K562 (cell line): ENCODE measurements around the gene ACER1. TPM values are rescaled to one million over a fixed set of nuclear protein-coding genes. Genes with fewer than 3 reads are reported as not detected.

ENCODE experiments used
- FOXK2 ChIP-seq, 2 experiments: fragments of 450-650 bp; IDR thresholded peaks in 1 of 2; conservative IDR thresholded peaks in 1 of 2; 2 replicates each; pipeline ENCODE4 v1.6.1; 2016; ENCODE audit warnings: low read depth in 2 of 2, mild to moderate bottlenecking in 1 of 2
- HIVEP1 ChIP-seq: fragments of 250-450 bp; sonication (Bioruptor Pico); IDR thresholded peaks from 2 replicates; pipeline ENCODE4 v1.4.0; 2020; ENCODE audit warnings: mild to moderate bottlenecking
- MYNN ChIP-seq, 2 experiments: sonication (generic); formaldehyde crosslinking in 1 of 2; IDR thresholded peaks; 2 replicates each; pipeline versions ENCODE4 v1.5.0 to v1.6.1; 2016 to 2020; ENCODE audit warnings: antibody characterized with exemption in 1 of 2, missing genetic modification reagents in 1 of 2
- PHTF2 ChIP-seq: fragments of 250-450 bp; sonication (Bioruptor Pico); IDR thresholded peaks from 2 replicates; pipeline ENCODE4 v1.5.0; 2021; ENCODE audit warnings: mild to moderate bottlenecking
- PRMT5 ChIP-seq: sonication (generic); formaldehyde crosslinking; IDR thresholded peaks from 2 replicates; pipeline ENCODE4 v1.5.0; 2020; ENCODE audit warnings: missing genetic modification reagents
- ZFPM2 ChIP-seq: fragments of 250-450 bp; sonication (Bioruptor Pico); IDR thresholded peaks from 2 replicates; pipeline ENCODE4 v1.5.1; 2022; ENCODE audit warnings: mild to moderate bottlenecking
- ZNF561 ChIP-seq: fragments of 450-650 bp; formaldehyde crosslinking; conservative IDR thresholded peaks from 2 replicates; pipeline ENCODE4 v1.4.0; 2020; ENCODE audit warnings: mild to moderate bottlenecking, moderate library complexity
- ZNF75A ChIP-seq: fragments of 450-650 bp; formaldehyde crosslinking; IDR thresholded peaks from 2 replicates; pipeline ENCODE4 v1.4.0; 2020; ENCODE audit warnings: mild to moderate bottlenecking
- ZNF76 ChIP-seq: fragments of 250-450 bp; sonication (Bioruptor Pico); IDR thresholded peaks from 2 replicates; pipeline ENCODE4 v1.4.0; 2020; ENCODE audit warnings: mild to moderate bottlenecking, moderate library complexity, borderline replicate concordance
- polyA plus RNA-seq, 8 experiments: library from polyadenylated mRNA; depleted of rRNA in 4 of 8; stranded (reverse) in 5 of 8; unstranded in 3 of 8; fragments of >200 nt; fragmentation: Nextera tagmentation in 2 of 8; fragmentation: Illumina TruSeq in 1 of 8; extraction: Ambion mirVana in 2 of 8; extraction: Trizol in 1 of 8; gene quantifications; 2 replicates each; pipeline versions ENCODE4 v1.2.1 to v1.2.3, GENCODE V29; 2011 to 2014; ENCODE audit warnings: inconsistent platforms in 1 of 8, missing spikeins in 1 of 8
- total RNA-seq, 7 experiments: library from RNA; depleted of rRNA in 6 of 7; stranded (reverse); fragments of >200 nt in 6 of 7; fragmentation: Illumina TruSeq in 2 of 7; extraction: Trizol in 2 of 7; gene quantifications; 2 replicates each; pipeline versions ENCODE4 v1.2.1 to v1.2.3, GENCODE V29; 2011 to 2021; ENCODE audit warnings: low replicate concordance in 1 of 7
- TF ChIP-seq, protein P1 (sequence below): fragments of 450-650 bp; IDR thresholded peaks from 2 replicates; pipeline ENCODE4 v1.6.1; 2016; ENCODE audit warnings: low read depth
- TF ChIP-seq, protein P2 (sequence below): fragments of 450-650 bp; IDR thresholded peaks from 2 replicates; pipeline ENCODE4 v1.6.1; 2017; ENCODE audit warnings: antibody characterized with exemption
- TF ChIP-seq, protein P3 (sequence below): fragments of 450-650 bp; formaldehyde crosslinking; IDR thresholded peaks from 2 replicates; pipeline ENCODE4 v1.4.0; 2020; ENCODE audit warnings: mild to moderate bottlenecking, moderate library complexity
- TF ChIP-seq, protein P4 (sequence below), 2 experiments: fragments of 200-800 bp in 1 of 2; sonication (Bioruptor generic) in 1 of 2; sonication (generic) in 1 of 2; formaldehyde crosslinking in 1 of 2; IDR thresholded peaks in 1 of 2; conservative IDR thresholded peaks in 1 of 2; 2 replicates each; pipeline versions ENCODE4 v1.5.0 to v1.6.1; 2016 to 2020; ENCODE audit warnings: missing compliant biosample characterization in 1 of 2, missing genetic modification characterization in 1 of 2, missing genetic modification reagents in 1 of 2

Gene ACER1
- total and polyA plus RNA-seq, 9 of the 15 experiments (the other 6 are each of a cell fraction or from before 2014, with no cell fraction given): not detected

DNA sequence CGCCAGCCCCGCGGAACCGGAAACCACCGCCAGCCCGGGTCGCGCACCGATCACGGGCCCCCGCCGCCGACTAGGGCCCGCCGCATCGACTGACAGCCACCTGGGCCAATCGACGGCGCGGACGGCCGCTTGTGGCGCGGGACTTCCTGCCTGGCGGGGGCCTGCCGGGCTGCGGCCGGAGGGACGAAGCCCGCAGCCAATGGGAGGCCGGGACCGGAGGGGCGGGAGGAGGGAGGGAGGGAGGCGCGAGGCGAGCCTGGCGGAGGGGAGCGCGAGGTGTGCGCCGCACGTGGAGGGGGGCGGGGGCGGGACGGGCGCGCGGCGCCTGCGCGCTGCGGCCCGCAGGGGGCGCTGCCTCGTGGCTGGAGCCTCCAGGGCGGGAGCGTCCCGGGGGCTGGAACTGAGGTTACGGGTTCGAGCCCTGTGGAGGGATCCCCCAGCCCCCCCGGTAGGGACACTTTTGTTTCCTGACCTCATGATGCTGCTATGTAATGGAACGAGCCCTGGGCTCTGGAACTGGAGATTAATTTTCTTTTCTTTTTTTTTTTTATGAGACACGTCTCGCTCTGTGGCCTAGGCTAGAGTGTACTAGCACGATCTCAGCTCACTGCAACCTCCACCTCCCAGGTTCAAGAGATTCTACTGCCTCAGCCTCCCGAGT is 53.4 kb downstream of the ACER1 start, which contains the start of gene MLLT1 (continued):
- TF ChIP-seq, protein P1, sequence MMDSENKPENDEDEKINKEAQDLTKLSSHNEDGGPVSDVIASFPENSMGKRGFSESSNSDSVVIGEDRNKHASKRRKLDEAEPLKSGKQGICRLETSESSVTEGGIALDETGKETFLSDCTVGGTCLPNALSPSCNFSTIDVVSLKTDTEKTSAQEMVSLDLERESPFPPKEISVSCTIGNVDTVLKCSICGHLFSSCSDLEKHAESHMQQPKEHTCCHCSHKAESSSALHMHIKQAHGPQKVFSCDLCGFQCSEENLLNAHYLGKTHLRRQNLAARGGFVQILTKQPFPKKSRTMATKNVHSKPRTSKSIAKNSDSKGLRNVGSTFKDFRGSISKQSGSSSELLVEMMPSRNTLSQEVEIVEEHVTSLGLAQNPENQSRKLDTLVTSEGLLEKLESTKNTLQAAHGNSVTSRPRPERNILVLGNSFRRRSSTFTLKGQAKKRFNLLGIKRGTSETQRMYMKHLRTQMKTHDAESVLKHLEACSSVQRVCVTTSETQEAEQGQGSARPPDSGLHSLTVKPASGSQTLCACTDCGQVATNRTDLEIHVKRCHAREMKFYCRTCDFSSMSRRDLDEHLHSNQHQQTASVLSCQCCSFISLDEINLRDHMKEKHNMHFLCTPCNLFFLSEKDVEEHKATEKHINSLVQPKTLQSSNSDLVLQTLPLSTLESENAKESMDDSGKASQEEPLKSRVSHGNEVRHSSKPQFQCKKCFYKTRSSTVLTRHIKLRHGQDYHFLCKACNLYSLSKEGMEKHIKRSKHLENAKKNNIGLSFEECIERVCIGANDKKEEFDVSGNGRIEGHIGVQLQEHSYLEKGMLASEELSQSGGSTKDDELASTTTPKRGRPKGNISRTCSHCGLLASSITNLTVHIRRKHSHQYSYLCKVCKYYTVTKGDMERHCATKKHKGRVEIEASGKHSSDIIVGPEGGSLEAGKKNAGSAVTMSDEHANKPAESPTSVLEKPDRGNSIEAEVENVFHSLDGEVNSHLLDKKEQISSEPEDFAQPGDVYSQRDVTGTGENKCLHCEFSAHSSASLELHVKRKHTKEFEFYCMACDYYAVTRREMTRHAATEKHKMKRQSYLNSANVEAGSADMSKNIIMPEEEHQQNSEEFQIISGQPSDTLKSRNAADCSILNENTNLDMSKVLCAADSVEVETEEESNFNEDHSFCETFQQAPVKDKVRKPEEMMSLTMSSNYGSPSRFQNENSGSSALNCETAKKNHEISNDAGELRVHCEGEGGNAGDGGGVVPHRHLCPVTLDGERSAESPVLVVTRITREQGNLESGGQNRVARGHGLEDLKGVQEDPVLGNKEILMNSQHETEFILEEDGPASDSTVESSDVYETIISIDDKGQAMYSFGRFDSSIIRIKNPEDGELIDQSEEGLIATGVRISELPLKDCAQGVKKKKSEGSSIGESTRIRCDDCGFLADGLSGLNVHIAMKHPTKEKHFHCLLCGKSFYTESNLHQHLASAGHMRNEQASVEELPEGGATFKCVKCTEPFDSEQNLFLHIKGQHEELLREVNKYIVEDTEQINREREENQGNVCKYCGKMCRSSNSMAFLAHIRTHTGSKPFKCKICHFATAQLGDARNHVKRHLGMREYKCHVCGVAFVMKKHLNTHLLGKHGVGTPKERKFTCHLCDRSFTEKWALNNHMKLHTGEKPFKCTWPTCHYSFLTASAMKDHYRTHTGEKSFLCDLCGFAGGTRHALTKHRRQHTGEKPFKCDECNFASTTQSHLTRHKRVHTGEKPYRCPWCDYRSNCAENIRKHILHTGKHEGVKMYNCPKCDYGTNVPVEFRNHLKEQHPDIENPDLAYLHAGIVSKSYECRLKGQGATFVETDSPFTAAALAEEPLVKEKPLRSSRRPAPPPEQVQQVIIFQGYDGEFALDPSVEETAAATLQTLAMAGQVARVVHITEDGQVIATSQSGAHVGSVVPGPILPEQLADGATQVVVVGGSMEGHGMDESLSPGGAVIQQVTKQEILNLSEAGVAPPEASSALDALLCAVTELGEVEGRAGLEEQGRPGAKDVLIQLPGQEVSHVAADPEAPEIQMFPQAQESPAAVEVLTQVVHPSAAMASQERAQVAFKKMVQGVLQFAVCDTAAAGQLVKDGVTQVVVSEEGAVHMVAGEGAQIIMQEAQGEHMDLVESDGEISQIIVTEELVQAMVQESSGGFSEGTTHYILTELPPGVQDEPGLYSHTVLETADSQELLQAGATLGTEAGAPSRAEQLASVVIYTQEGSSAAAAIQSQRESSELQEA: 0 out of 2 replicates have a peak, but pooled peaks have one; percentile 15
- TF ChIP-seq, protein P2, sequence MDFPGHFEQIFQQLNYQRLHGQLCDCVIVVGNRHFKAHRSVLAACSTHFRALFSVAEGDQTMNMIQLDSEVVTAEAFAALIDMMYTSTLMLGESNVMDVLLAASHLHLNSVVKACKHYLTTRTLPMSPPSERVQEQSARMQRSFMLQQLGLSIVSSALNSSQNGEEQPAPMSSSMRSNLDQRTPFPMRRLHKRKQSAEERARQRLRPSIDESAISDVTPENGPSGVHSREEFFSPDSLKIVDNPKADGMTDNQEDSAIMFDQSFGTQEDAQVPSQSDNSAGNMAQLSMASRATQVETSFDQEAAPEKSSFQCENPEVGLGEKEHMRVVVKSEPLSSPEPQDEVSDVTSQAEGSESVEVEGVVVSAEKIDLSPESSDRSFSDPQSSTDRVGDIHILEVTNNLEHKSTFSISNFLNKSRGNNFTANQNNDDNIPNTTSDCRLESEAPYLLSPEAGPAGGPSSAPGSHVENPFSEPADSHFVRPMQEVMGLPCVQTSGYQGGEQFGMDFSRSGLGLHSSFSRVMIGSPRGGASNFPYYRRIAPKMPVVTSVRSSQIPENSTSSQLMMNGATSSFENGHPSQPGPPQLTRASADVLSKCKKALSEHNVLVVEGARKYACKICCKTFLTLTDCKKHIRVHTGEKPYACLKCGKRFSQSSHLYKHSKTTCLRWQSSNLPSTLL: no peak
- TF ChIP-seq ZFPM2 (no peak), ZNF75A (CRISPR knock-in tag) (no peak), ZNF76 (CRISPR knock-in tag) (no peak), PRMT5 (CRISPR knock-in tag) (no peak), FOXK2 (conservative IDR thresholded peaks at IDR 0.05 in 1 of 2, IDR thresholded peaks at IDR 0.05 in 1 of 2; ENCODE audit: low read depth in 2 of 2) (no peak), PHTF2 (no peak), MYNN (IDR thresholded peaks at IDR 0.05) (no peak), MYNN (CRISPR knock-in tag; IDR thresholded peaks at IDR 0.05) (no peak), ZNF561 (CRISPR knock-in tag) (no peak), HIVEP1 (no peak)
- TF ChIP-seq, protein P3, sequence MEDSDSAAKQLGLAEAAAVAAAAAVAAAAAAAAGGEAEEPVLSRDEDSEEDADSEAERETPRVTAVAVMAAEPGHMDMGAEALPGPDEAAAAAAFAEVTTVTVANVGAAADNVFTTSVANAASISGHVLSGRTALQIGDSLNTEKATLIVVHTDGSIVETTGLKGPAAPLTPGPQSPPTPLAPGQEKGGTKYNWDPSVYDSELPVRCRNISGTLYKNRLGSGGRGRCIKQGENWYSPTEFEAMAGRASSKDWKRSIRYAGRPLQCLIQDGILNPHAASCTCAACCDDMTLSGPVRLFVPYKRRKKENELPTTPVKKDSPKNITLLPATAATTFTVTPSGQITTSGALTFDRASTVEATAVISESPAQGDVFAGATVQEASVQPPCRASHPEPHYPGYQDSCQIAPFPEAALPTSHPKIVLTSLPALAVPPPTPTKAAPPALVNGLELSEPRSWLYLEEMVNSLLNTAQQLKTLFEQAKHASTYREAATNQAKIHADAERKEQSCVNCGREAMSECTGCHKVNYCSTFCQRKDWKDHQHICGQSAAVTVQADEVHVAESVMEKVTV: no peak
- TF ChIP-seq, protein P4, sequence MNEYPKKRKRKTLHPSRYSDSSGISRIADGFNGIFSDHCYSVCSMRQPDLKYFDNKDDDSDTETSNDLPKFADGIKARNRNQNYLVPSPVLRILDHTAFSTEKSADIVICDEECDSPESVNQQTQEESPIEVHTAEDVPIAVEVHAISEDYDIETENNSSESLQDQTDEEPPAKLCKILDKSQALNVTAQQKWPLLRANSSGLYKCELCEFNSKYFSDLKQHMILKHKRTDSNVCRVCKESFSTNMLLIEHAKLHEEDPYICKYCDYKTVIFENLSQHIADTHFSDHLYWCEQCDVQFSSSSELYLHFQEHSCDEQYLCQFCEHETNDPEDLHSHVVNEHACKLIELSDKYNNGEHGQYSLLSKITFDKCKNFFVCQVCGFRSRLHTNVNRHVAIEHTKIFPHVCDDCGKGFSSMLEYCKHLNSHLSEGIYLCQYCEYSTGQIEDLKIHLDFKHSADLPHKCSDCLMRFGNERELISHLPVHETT (CRISPR knock-in tag; conservative IDR thresholded peaks at IDR 0.05 in 1 of 2, IDR thresholded peaks at IDR 0.05 in 1 of 2): peak in 1 of 2 experiments; percentile 99; a peak in 2 of 4 replicates
